GM21447 (cell line): ENCODE results near the gene RIPK1.
"Not testable (repeated sequence)": the region's sequence is repeated elsewhere in the genome, so short reads cannot be mapped to it uniquely, and the experiment has no call there.

Experiments used
- ATAC-seq: cut with Tn5 transposase; IDR thresholded peaks from one replicate; pipeline ENCODE4 v1.9.1; 2021; ENCODE audit not compliant: unreplicated experiment

Gene RIPK1

DNA sequence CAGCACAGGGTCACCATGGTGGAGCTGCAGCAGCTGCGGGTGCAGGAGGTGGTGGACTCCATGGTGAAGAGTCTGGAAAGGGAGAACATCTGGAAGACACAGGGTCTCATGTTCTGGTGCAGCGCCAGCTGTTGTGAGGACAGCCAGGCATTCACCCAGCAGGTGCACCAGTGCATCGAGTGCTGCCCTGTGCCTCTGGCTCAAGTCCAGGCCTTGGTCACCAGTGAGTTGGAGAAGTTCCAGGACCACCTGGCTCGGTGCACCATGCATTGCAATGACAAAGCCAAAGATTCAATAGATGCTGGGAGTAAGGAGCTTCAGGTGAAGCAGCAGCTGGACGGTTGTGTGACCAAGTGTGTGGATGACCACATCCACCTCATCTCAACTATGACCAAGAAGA is 22.9 kb upstream of the RIPK1 start:
- ATAC-seq: no peak

GRCh38 chr6:3045777-3046176 is 22.5 kb upstream of the RIPK1 start:
- no peak for ATAC-seq

GRCh38 chr6:3046295-3046694 is 22.0 kb upstream of the RIPK1 start:
- ATAC-seq: no peak

DNA sequence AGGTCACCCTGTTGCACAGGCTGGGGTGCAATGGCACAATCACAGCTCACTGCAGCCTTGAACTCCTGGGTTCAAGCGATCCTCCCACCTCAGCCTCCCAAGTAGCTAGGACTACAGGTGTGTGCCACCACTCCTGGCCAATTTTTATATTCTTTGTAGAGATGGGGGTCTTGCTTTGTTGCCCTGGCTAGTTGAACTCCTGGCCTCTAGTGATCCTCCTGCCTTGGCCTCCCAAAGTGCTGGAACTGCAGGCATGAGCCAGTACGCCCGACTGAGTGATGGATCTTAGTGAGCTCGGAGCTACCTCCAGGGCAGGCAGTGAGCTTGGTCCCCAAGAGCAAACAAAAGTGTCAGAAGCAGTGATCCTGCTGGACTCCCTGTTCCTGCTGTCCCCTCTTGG is 20.3 kb upstream of the RIPK1 start:
- not testable (repeated sequence) for ATAC-seq

- no peak for ATAC-seq
Measured at GRCh38 chr6:3052481-3053230, 15.6 kb upstream of the RIPK1 start.

GRCh38 chr6:3053231-3053508 is 15.1 kb upstream of the RIPK1 start:
- ATAC-seq: no peak

DNA sequence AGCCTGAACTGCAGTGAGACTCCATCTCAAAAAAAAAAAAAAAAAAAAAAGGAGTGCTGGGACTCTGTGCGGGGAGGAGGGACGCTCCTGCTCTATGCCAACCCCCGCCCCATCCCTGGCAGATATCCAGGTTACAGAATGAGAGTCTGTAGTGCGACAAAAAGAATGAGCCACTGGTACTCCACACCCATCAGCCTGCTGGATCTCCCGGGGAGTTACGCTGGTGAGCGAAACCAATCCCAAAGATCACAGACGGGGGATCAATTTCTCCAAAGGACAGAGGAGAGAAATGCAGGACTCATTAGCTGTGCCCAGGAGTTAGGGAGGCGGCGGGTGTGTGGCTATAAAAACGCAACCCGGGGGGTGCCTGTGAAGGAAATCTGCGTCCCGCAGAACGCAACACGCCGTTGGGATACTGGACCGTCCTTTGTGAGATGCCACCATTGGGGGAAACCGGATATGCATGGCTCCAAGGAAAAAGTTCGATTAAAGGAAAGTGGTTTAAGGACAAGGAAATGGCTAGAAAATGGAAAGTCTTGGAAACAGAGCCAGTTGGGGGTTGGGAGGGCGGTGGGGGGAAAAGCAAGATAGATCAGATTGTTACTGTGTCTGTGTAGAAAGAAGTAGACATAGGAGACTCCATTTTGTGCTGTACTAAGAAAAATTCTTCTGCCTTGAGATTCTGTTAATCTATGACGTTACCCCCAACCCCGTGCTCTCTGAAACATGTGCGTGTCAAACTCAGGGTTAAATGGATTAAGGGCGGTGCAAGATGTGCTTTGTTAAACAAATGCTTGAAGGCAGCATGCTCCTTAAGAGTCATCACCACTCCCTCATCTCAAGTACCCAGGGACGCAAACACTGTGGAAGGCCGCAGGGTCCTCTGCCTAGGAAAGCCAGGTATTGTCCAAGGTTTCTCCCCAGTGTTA is 13.8 kb upstream of the RIPK1 start:
- not testable (repeated sequence) for ATAC-seq

DNA sequence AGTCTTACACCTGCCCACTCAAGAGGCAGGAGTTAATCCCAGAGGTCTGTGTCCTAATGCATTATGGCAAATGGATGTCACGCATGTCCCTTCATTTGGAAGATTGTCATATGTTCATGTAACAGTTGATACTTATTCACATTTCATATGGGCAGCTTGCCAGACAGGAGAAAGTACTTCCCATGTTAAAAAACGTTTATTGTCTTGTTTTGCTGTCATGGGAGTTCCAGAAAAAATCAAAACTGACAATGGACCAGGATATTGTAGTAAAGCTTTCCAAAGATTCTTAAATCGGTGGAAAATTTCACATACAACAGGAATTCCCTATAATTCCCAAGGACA is 13.2 kb upstream of the RIPK1 start:
- ATAC-seq: not testable (repeated sequence)

DNA sequence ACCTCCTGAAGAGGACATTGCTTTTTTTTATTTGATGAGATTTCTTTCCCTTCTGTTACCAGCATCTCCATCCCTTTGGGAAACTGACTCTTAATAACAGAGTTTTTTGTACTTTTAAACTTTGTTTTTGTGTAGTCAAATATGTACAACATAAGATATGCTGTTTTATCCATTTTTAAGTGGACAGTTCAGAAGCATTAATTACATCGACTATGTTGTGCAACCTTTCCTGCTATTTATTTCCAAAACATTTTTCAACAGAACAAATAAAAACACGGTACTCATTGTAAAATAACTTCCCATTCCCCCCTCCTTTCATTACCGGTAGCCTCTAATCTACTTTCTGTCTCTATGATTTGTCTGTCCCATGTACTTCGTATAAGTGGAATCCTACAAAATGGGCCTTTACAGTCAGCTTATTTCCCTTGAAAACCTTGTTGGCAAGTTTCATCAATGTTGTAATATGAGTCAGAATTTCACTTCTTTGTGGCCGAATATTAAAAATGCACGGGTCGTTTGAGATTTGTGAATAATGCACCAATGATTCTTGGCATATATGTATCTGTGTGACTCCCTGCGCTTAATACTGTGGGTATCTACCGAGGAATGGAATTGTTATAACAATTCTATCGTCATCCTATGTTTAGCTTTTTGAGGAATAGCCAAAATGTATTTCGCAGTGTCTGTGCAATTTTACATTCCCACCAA is 11.1 kb upstream of the RIPK1 start:
- ATAC-seq: no peak

GRCh38 chr6:3058957-3059356 is 9.3 kb upstream of the RIPK1 start:
- no peak for ATAC-seq

DNA sequence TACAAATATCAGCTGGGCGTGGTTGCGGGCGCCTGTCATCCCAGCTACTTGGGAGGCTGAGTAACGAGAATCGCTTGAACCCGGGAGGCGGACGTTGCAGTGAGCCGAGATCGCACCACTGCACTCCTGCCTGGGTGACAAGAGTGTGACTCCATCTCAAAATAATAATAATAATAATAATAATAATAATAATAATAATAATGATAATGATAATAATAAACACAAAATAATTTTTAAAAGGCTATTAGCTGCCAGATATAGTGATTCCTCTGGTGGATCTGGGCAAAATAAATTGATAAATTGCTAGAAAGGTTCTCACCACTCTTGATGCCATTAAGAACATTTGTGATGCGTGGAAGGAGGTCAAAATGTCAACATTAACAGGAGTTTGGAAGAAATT is 8.2 kb upstream of the RIPK1 start:
- ATAC-seq: not testable (repeated sequence)

DNA sequence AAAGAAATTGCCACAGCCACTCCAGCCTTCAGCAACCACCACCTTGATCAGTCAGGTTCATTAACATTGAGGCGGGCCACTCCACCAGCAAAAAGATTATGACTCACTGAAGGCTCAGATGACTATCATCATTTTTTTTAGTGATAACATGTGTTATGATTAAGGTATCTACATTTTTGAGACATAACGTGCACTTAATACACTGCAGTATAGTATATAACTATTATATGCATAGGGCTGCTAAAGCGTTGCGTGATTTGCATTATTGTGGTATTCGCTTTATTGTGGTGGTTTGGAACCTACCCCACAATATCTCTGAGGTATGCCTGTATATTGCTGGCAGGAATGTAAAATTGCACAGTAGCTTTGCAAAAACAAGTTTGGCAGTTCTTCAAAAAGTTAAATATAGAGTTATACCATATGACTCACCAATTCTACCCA is 6.8 kb upstream of the RIPK1 start:
- no peak for ATAC-seq

DNA sequence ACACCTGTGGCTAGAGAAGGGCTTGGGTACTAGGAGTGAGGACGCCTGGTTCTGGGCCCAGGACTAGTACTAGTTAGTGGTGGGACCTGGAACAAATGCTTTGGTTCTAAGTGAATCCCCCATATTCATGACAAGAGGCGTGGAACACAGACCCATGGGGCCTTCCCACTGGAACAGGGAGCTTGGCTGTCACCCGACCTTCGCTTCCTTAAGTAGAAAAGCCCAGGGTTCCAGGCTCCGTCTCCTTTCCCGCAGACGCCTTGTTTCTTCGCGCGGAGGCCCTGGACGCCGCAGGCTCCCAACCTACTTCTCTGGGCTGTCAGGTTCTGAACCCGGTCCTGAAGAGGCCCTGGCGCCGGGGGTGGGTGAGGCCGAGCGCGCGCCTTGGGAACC is 5.0 kb upstream of the RIPK1 start:
- ATAC-seq: not testable (repeated sequence)

DNA sequence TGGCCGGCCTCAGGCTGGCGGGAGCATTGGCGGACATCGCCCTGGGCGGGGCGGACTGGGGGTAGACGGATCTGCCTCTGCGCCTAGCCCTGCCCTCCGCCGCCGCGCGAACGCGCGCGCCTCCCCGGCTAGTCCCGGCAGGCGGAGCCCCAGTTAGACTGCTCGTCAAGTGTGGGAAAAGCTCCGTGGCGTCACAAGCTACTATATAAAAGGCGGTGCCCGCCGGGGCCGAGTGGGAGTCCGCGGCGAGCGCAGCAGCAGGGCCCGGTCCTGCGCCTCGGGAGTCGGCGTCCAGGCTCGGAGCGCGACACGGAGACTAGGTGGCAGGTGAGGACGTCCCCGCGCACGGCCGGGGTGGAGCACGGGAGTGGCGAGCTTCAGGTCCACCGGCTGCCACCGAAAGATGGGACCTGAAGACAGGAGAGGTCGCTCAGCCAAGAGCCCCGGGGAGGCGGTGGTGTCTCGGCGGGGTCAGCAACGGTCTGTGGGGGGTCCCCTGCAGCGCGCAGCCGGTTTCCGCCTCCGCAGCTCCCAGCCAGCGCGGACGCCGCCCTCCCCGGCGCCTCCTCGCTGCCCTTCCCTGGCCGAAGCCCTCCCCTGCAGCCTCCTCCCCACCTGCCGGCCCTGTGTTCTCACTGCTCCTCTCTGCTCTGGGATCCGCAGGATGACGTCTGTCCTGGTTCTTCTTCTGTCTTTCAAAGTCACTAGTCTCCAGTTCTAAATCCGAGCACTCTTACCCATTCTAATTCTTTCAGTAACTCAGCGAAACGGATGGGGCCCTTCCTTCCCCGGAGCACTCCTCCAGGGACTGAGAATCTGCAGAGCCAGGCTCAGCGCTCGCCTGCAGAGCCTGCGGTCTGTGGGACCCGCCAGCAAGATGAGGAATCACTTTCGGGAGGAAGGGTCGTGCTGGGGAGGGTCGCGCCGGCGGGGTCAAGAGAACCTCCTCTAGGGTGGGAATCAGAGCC is 4.3 kb upstream of the RIPK1 start:
- ATAC-seq: peak; percentile 64

GRCh38 chr6:3071568-3071967 is 3.3 kb downstream of the RIPK1 start:
- no peak for ATAC-seq

DNA sequence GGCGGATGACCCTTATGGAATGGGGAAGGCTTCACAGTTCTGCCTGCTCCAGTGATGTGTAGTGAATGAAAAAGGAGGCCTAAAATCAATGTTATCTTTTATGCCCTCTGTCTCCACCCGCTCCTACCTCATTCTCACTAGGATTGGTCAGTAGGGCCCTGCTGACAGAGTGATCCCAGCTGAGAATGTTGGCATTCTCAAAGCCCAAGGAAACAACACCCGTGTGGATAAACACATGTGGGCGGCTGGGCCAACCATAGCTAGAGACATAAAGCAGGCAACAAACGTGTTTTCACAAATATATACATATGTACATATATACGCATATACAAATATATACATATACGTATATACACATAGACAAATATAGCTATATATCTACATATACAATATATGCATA is 4.5 kb downstream of the RIPK1 start:
- no peak for ATAC-seq

DNA sequence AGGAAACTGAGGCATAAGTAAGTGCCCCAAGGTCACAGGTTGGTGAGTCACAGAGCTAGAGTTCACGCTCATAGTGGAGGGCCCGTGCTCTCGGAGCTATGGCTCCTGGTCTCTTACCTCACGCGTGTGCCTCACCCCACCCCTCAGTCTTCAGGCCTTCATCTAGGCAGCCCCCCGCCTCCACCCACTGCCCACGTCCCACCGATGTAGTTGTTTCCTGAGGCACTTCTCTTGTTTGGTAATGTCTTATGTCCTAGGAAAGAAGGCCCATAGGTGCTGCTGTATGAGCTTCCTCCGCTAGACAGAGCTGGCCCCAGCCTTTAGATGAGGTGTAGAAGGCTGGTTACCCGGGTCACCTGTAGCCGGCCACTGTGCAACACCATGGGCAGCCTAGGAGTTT is 5.1 kb downstream of the RIPK1 start:
- no peak for ATAC-seq

- ATAC-seq: no peak
Measured at GRCh38 chr6:3075772-3076113, 7.4 kb downstream of the RIPK1 start.

DNA sequence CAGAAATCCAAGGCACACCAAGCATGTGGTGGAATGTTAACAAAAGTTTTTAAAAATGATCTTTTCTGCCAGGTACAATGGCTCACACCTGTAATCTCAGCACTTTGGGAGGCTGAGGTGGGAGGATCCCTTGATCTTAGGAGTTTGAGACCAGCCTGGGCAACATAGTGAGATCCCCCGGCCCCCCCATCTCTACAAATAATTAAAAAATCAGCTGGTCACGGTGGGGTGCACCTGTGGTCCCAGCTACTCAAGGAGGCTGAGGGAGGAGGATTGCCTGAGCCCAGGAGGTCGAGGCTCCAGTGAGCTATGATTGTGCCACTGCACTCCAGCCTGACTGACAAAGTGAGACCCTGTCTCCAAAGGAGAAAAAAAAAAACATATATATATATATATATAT is 8.0 kb downstream of the RIPK1 start:
- ATAC-seq: no peak

DNA sequence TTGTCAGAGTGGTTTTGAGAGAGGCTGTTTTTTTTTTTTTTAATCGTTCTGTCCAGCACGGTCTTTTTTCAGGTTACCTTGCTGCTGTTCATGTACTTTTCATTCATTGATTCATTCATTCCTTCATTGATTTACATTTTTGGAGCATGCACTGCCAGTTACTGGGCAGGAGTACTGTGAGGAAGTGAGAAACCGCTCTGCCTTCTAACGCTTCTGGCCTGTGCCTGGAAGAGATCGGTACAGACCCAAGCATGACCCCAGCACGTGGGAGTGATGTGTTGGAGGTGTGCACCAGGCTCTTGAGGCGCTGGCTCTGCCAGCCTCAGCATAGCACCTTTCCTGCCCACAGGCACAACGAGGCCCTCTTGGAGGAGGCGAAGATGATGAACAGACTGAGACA is 9.1 kb downstream of the RIPK1 start:
- ATAC-seq: no peak

- ATAC-seq: not testable (repeated sequence)
Measured at GRCh38 chr6:3078952-3079351, 10.7 kb downstream of the RIPK1 start.
